Stimulated activated effector memory CD8-positive, alpha-beta T cell treated with anti-CD3 and anti-CD28 coated beads, Interleukin-12 subunit alpha, Interleukin-12 subunit beta, amount 100 ng/mL, for 72 hours (primary cell): ENCODE measurements around the gene TEX101.
A peak's percentile ranks its signal among the peaks of the same experiment; 100 is the strongest.

Experiments used
- ATAC-seq: fragments of 150-1000 bp; cut with Tn5 transposase; 2 replicates; pipeline ENCODE4 v1.10.0; 2021
- DNase-seq, 2 donors: peaks; one replicate each; pipeline ENCODE4 v3.0.0; 2021 to 2022; ENCODE audit warnings: low spot score in 2 of 2
- H3K27ac Mint-ChIP-seq: one replicate; pipeline ENCODE4 v1.8.0; 2022; ENCODE audit warnings: mild to moderate bottlenecking, mixed read lengths
- H3K36me3 Mint-ChIP-seq: one replicate; pipeline ENCODE4 v1.8.0; 2022; ENCODE audit warnings: mild to moderate bottlenecking, mixed read lengths
- H3K4me1 Mint-ChIP-seq: one replicate; pipeline ENCODE4 v1.8.0; 2022; ENCODE audit warnings: mixed read lengths
- H3K4me3 Mint-ChIP-seq: one replicate; pipeline ENCODE4 v1.8.0; 2022; ENCODE audit warnings: mild to moderate bottlenecking, mixed read lengths
- H3K9me3 Mint-ChIP-seq: one replicate; pipeline ENCODE4 v1.8.0; 2022; ENCODE audit warnings: mixed read lengths

TEX101 gene

GRCh38 chr19:43454031-43454430 is 39.3 kb downstream of the TEX101 start:
- peaks cover 3% of the 10 kb centered on the region for H3K9me3 Mint-ChIP-seq
- no peak for DNase-seq
- no peak for ATAC-seq
- no peak overlapping the region for H3K27ac Mint-ChIP-seq
- H3K36me3 Mint-ChIP-seq = no peaks in the 10 kb centered on the region
- no peaks in the 10 kb centered on the region for H3K4me1 Mint-ChIP-seq
- no peak overlapping the region for H3K4me3 Mint-ChIP-seq

GRCh38 chr19:43455321-43456113 is 40.8 kb downstream of the TEX101 start:
- Mint-ChIP-seq H3K4me1 (peaks cover 1% of the 10 kb centered on the region), H3K36me3 (no peaks in the 10 kb centered on the region), H3K9me3 (peaks cover 3% of the 10 kb centered on the region), H3K27ac (no peak overlapping the region), H3K4me3 (no peak overlapping the region)
- no peak for ATAC-seq
- no peak for DNase-seq

- DNase-seq = no peak
Measured at GRCh38 chr19:43457809-43458208, 43.1 kb downstream of the TEX101 start.

GRCh38 chr19:43460362-43461016 is 45.8 kb downstream of the TEX101 start:
- H3K36me3 Mint-ChIP-seq = peaks cover 4% of the 10 kb centered on the region
- H3K4me1 Mint-ChIP-seq = peaks cover 35% of the 10 kb centered on the region
- ATAC-seq (no peak), DNase-seq (no peak)
- no peak overlapping the region for H3K27ac Mint-ChIP-seq
- no peak overlapping the region for H3K4me3 Mint-ChIP-seq
- no peaks in the 10 kb centered on the region for H3K9me3 Mint-ChIP-seq

More at GRCh38 chr19:43457809-43458208, 43.1 kb downstream of the TEX101 start:
- no peak overlapping the region for H3K4me3 Mint-ChIP-seq
- H3K4me1 Mint-ChIP-seq = peaks cover 21% of the 10 kb centered on the region
- H3K36me3 Mint-ChIP-seq = peaks cover 4% of the 10 kb centered on the region
- H3K27ac Mint-ChIP-seq = no peak overlapping the region
- no peaks in the 10 kb centered on the region for H3K9me3 Mint-ChIP-seq
- no peak for ATAC-seq

GRCh38 chr19:43461303-43461702 is 46.6 kb downstream of the TEX101 start:
- H3K27ac Mint-ChIP-seq = peak overlapping the region; percentile 54
- peaks cover 4% of the 10 kb centered on the region for H3K36me3 Mint-ChIP-seq
- ATAC-seq (no peak), DNase-seq (no peak)
- H3K9me3 Mint-ChIP-seq = no peaks in the 10 kb centered on the region
- H3K4me1 Mint-ChIP-seq = peaks cover 35% of the 10 kb centered on the region
- H3K4me3 Mint-ChIP-seq = peak overlapping the region; percentile 89

GRCh38 chr19:43462383-43462782 is 47.7 kb downstream of the TEX101 start:
- no peak for ATAC-seq
- H3K4me3 Mint-ChIP-seq = peak overlapping the region; percentile 89
- no peak for DNase-seq
- no peaks in the 10 kb centered on the region for H3K9me3 Mint-ChIP-seq
- H3K4me1 Mint-ChIP-seq = peaks cover 35% of the 10 kb centered on the region
- H3K36me3 Mint-ChIP-seq = peaks cover 4% of the 10 kb centered on the region
- no peak overlapping the region for H3K27ac Mint-ChIP-seq

GRCh38 chr19:43462785-43463380 is 48.2 kb downstream of the TEX101 start:
- Mint-ChIP-seq H3K36me3 (peaks cover 4% of the 10 kb centered on the region), H3K4me1 (peaks cover 36% of the 10 kb centered on the region), H3K4me3 (peak overlapping the region; percentile 89), H3K27ac (peak overlapping the region; percentile 93), H3K9me3 (no peaks in the 10 kb centered on the region)
- no peak for ATAC-seq
- DNase-seq = no peak

- H3K4me1 Mint-ChIP-seq = peaks cover 43% of the 10 kb centered on the region
- no peaks in the 10 kb centered on the region for H3K9me3 Mint-ChIP-seq
- H3K4me3 Mint-ChIP-seq = peak overlapping the region; percentile 89
- H3K36me3 Mint-ChIP-seq = peaks cover 4% of the 10 kb centered on the region
- DNase-seq (peak; percentile 91 to 98), ATAC-seq (peak; percentile 88)
- peak overlapping the region; percentile 93 for H3K27ac Mint-ChIP-seq
Measured at GRCh38 chr19:43463381-43464133, 48.9 kb downstream of the TEX101 start.

GRCh38 chr19:43464134-43464775 is 49.6 kb downstream of the TEX101 start:
- ATAC-seq (peak; percentile 66), DNase-seq (peak in 1 of 2 donors; percentile 70)
- H3K36me3 Mint-ChIP-seq = peaks cover 4% of the 10 kb centered on the region
- peak overlapping the region; percentile 93 for H3K27ac Mint-ChIP-seq
- H3K9me3 Mint-ChIP-seq = no peaks in the 10 kb centered on the region
- H3K4me3 Mint-ChIP-seq = peak overlapping the region; percentile 89
- peaks cover 44% of the 10 kb centered on the region for H3K4me1 Mint-ChIP-seq

- peaks cover 4% of the 10 kb centered on the region for H3K36me3 Mint-ChIP-seq
- no peak for DNase-seq
- H3K27ac Mint-ChIP-seq = peak within 1 kb of the TSS; percentile 93
- no peaks in the 10 kb centered on the region for H3K9me3 Mint-ChIP-seq
- peaks cover 42% of the 10 kb centered on the region for H3K4me1 Mint-ChIP-seq
- peak within 1 kb of the TSS; percentile 89 for H3K4me3 Mint-ChIP-seq
- no peak for ATAC-seq
Measured at GRCh38 chr19:43465468-43466120, 50.9 kb downstream of the TEX101 start, which contains the start of gene LYPD3. TSS of gene LYPD3 (minus strand) at chr19:43465608. CDS start at chr19:43465571, 37 bp downstream.

GRCh38 chr19:43466793-43467192 is 52.1 kb downstream of the TEX101 start:
- ATAC-seq (no peak), DNase-seq (no peak)
- H3K4me1 Mint-ChIP-seq = peaks cover 30% of the 10 kb centered on the region
- H3K27ac Mint-ChIP-seq = no peak overlapping the region
- no peak overlapping the region for H3K4me3 Mint-ChIP-seq
- H3K9me3 Mint-ChIP-seq = no peaks in the 10 kb centered on the region
- H3K36me3 Mint-ChIP-seq = no peaks in the 10 kb centered on the region

GRCh38 chr19:43467276-43467675 is 52.6 kb downstream of the TEX101 start:
- H3K9me3 Mint-ChIP-seq = no peaks in the 10 kb centered on the region
- ATAC-seq = no peak
- H3K36me3 Mint-ChIP-seq = no peaks in the 10 kb centered on the region
- no peak for DNase-seq
- no peak overlapping the region for H3K4me3 Mint-ChIP-seq
- H3K4me1 Mint-ChIP-seq = peaks cover 25% of the 10 kb centered on the region
- no peak overlapping the region for H3K27ac Mint-ChIP-seq

- no peak overlapping the region for H3K27ac Mint-ChIP-seq
- DNase-seq (no peak), ATAC-seq (no peak)
- H3K4me1 Mint-ChIP-seq = peaks cover 23% of the 10 kb centered on the region
- H3K4me3 Mint-ChIP-seq = no peak overlapping the region
- no peaks in the 10 kb centered on the region for H3K9me3 Mint-ChIP-seq
- no peaks in the 10 kb centered on the region for H3K36me3 Mint-ChIP-seq
Measured at GRCh38 chr19:43467730-43468129, 53.0 kb downstream of the TEX101 start.
